Endothelial cell of umbilical vein (primary cell): ENCODE results near the gene CYP11A1. TPM values are rescaled to one million over a fixed set of nuclear protein-coding genes. Genes with fewer than 3 reads are reported as not detected.

ENCODE experiments used
- BruUV-seq: library from RNA; stranded (reverse); fragments of 400-500 nt; replicated peaks from 2 replicates; lab custom pipeline; 2021; lab: Mats Ljungman, UMichigan
- CTCF ChIA-PET: fragments of 300-600, 350-600 bp; sonication (Branson Sonifier 250); formaldehyde crosslinking; loops from one replicate; lab custom pipeline; 2021; ENCODE audit warnings: antibody characterized with exemption, inconsistent platforms; lab: Charles Lee
- POLR2A ChIA-PET: fragments of 300-600, 350-600 bp; sonication (Branson Sonifier 250); formaldehyde crosslinking; loops from one replicate; lab custom pipeline; 2021; ENCODE audit warnings: antibody characterized with exemption, inconsistent platforms; lab: Charles Lee
- DNase-seq: peaks from one replicate; pipeline ENCODE4 v3.0.0-alpha.2; 2011; ENCODE audit warnings: low read depth, low spot score
- FAIRE-seq: peaks from 2 replicates; lab custom pipeline; 2011; peaks lifted over from hg19 to GRCh38; lab: Jason Lieb, UNC
- H2AFZ ChIP-seq: 2 replicates; pipeline ENCODE4 v1.6.0; 2012; ENCODE audit warnings: low read depth, low read length, control low read depth, inconsistent platforms
- H3K27ac ChIP-seq: 2 replicates; pipeline ENCODE4 v1.5.1; 2011; ENCODE audit warnings: low read depth, mild to moderate bottlenecking, control low read depth, low read length, moderate library complexity; ENCODE audit not compliant: insufficient read depth
- H3K27me3 ChIP-seq, 2 experiments: 2 replicates each; pipeline versions ENCODE4 v1.6.0 to v1.6.1; 2011; ENCODE audit warnings: low read length in 2 of 2, mixed read lengths in 1 of 2; ENCODE audit not compliant: control insufficient read depth in 2 of 2, insufficient read depth in 2 of 2
- H3K36me3 ChIP-seq, 2 experiments: 2 replicates in 1 of 2; 3 replicates in 1 of 2; pipeline ENCODE4 v1.5.1; 2011; ENCODE audit warnings: low read length in 2 of 2, mild to moderate bottlenecking in 1 of 2, moderate library complexity in 1 of 2; ENCODE audit not compliant: control insufficient read depth in 2 of 2, insufficient read depth in 2 of 2; ENCODE audit errors: extremely low read depth in 1 of 2
- H3K4me1 ChIP-seq: 3 replicates; pipeline ENCODE4 v1.5.1; 2011; ENCODE audit warnings: mild to moderate bottlenecking, low read length; ENCODE audit not compliant: control insufficient read depth, insufficient read depth; ENCODE audit errors: extremely low read depth
- H3K4me2 ChIP-seq: 2 replicates; pipeline ENCODE4 v1.6.1; 2011; ENCODE audit warnings: low read length, control low read depth, mixed read lengths; ENCODE audit not compliant: insufficient read depth
- H3K4me3 ChIP-seq, 3 experiments: fragments of 200-600 bp in 1 of 3; sonication (generic), shearing (Covaris generic) in 1 of 3; replicated peaks in 1 of 3; 2 replicates each; pipeline ENCODE4 v1.5.1; 2011 to 2016; ENCODE audit warnings: control low read depth in 3 of 3, low read length in 3 of 3, mild to moderate bottlenecking in 2 of 3, inconsistent platforms in 1 of 3, low read depth in 1 of 3, moderate library complexity in 1 of 3; ENCODE audit not compliant: insufficient read depth in 1 of 3
- H3K79me2 ChIP-seq: 2 replicates; pipeline ENCODE4 v1.6.0; 2012; ENCODE audit warnings: low read length, inconsistent platforms; ENCODE audit not compliant: control insufficient read depth, insufficient read depth
- H3K9ac ChIP-seq: replicated peaks from 2 replicates; pipeline ENCODE3; 2011; ENCODE audit warnings: low read length, control low read depth; ENCODE audit not compliant: insufficient read depth; ENCODE audit errors: extremely low read depth
- H3K9me1 ChIP-seq: replicated peaks from 3 replicates; pipeline ENCODE4 v1.6.0; 2011; ENCODE audit warnings: mild to moderate bottlenecking, low read length; ENCODE audit not compliant: control insufficient read depth, insufficient read depth; ENCODE audit errors: extremely low read depth
- H3K9me3 ChIP-seq: replicated peaks from 2 replicates; pipeline ENCODE4 v1.5.1; 2012; ENCODE audit warnings: low read length, inconsistent platforms; ENCODE audit not compliant: control insufficient read depth, insufficient read depth
- H4K20me1 ChIP-seq: replicated peaks from 2 replicates; pipeline ENCODE3; 2011; ENCODE audit warnings: mild to moderate bottlenecking, low read length; ENCODE audit not compliant: control insufficient read depth, insufficient read depth; ENCODE audit errors: extremely low read depth
- EZH2 ChIP-seq: IDR thresholded peaks from 2 replicates; pipeline ENCODE4 v1.6.1; 2012; ENCODE audit warnings: borderline replicate concordance, low read depth, mild to moderate bottlenecking, moderate library complexity, low read length, inconsistent platforms; ENCODE audit not compliant: severe bottlenecking
- GATA2 ChIP-seq: IDR thresholded peaks from 2 replicates; pipeline ENCODE4 v1.7.0; 2011; ENCODE audit warnings: low read depth, mild to moderate bottlenecking, moderate library complexity, mixed read lengths, low read length; ENCODE audit not compliant: insufficient read length, insufficient read depth
- JUN ChIP-seq: IDR thresholded peaks from 2 replicates; pipeline ENCODE4 v1.6.1; 2011; ENCODE audit warnings: borderline replicate concordance, low read depth; ENCODE audit not compliant: insufficient read length, insufficient read depth
- MYC ChIP-seq: IDR thresholded peaks from one replicate; pipeline ENCODE4 v1.6.1; 2011; ENCODE audit warnings: mild to moderate bottlenecking, low read depth, low read length
- dilution Hi-C: fragments of 300-500 bp; cut with MboI; formaldehyde crosslinking; loops from one replicate; pipeline ENCODE4 v1.15.0; 2019; ENCODE audit warnings: low sequenced_read_pairs; ENCODE audit not compliant: extremely low pct_ligation_motif_present
- intact Hi-C: fragments of 100-400 bp; cut with micrococcal nuclease; formaldehyde crosslinking; loops from one replicate; pipeline ENCODE4 v1.10.0; 2022
- polyA plus RNA-seq, 4 experiments: library from polyadenylated mRNA; depleted of rRNA in 3 of 4; stranded (reverse) in 3 of 4; unstranded in 1 of 4; fragments of >200 nt; gene quantifications; 2 replicates each; pipeline versions ENCODE4 v1.2.1 to v1.2.3, GENCODE V29; 2011 to 2012; ENCODE audit warnings: missing spikeins in 1 of 4
- total RNA-seq: library from RNA; stranded (reverse); gene quantifications from 2 replicates; pipeline ENCODE4 v1.2.3, GENCODE V29; 2021
- TF ChIP-seq, protein P1 (sequence below), 2 donors: IDR thresholded peaks; 1 replicate in 1 of 2; 2 replicates in 1 of 2; pipeline ENCODE4 v1.5.1; 2011; ENCODE audit warnings: low read length in 2 of 2, mild to moderate bottlenecking in 2 of 2, moderate library complexity in 2 of 2, control low read depth in 1 of 2, inconsistent platforms in 1 of 2, low read depth in 1 of 2; ENCODE audit not compliant: insufficient read depth in 1 of 2; ENCODE audit errors: extremely low read depth in 1 of 2
- TF ChIP-seq, protein P2 (sequence below): IDR thresholded peaks from 2 replicates; pipeline ENCODE4 v1.6.1; 2011; ENCODE audit not compliant: insufficient read depth, insufficient read length

The CYP11A1 gene
- total and polyA plus RNA-seq, 2 donors (not counting 3 experiments of a cell fraction or from before 2014, with no cell fraction given) = 0.08 TPM; not detected in 1

DNA sequence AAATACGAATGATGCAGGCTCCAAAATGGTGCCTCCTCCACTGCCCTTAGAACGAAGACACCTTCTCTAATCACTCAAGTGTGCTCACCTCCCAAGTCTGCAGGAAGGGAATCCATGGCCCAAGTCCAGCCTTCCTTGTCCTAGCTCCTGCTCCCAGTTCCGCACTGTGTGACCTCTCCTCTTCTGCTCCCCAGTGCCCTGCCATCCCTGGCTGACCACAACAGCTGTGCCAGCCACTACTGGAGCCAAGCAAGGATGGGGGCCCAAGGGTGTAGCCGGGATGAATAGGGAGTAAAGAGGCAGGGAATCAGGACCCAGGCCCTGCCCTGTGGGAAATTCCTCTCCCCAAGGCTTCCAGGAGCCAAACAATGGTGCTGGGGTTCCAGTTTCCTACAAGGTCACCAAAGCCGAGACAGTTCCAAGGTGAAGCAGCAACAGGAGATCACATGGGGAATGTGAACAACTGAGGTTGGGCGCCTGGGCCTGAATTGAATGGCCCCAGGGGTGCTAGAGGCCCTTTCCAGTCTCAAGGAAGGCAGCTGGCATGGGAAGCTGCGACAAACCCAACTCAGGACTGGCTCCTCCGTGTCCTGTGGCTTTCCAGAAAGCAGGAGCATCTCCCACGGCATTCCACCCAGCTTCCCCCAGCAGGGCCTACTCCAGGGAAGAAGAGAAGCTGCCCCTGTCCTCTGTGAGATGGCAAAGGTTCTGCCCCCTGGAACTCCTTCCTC is 46.1 kb upstream of the CYP11A1 start:
- Histone ChIP-seq H2AFZ (no peak overlapping the region), H3K4me3 (no peak overlapping the region), H3K79me2 (no peaks in the 10 kb centered on the region), H4K20me1 (no peaks in the 10 kb centered on the region), H3K4me2 (no peak overlapping the region), H3K9me3 (no peaks in the 10 kb centered on the region), H3K9me1 (no peaks in the 10 kb centered on the region), H3K36me3 (no peaks in the 10 kb centered on the region), H3K9ac (no peak overlapping the region), H3K27me3 (no peaks in the 10 kb centered on the region), H3K27ac (no peak overlapping the region), H3K4me1 (no peaks in the 10 kb centered on the region)
- TF ChIP-seq MYC = no peak
- TF ChIP-seq GATA2 = no peak
- no peak for TF ChIP-seq JUN
- TF ChIP-seq, protein P1, sequence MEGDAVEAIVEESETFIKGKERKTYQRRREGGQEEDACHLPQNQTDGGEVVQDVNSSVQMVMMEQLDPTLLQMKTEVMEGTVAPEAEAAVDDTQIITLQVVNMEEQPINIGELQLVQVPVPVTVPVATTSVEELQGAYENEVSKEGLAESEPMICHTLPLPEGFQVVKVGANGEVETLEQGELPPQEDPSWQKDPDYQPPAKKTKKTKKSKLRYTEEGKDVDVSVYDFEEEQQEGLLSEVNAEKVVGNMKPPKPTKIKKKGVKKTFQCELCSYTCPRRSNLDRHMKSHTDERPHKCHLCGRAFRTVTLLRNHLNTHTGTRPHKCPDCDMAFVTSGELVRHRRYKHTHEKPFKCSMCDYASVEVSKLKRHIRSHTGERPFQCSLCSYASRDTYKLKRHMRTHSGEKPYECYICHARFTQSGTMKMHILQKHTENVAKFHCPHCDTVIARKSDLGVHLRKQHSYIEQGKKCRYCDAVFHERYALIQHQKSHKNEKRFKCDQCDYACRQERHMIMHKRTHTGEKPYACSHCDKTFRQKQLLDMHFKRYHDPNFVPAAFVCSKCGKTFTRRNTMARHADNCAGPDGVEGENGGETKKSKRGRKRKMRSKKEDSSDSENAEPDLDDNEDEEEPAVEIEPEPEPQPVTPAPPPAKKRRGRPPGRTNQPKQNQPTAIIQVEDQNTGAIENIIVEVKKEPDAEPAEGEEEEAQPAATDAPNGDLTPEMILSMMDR (IDR thresholded peaks at IDR 0.05; ENCODE audit: extremely low read depth in 1 of 2, insufficient read depth in 1 of 2, low read depth in 1 of 2, low read length in 2 of 2) = no peak
- TF ChIP-seq, protein P2, sequence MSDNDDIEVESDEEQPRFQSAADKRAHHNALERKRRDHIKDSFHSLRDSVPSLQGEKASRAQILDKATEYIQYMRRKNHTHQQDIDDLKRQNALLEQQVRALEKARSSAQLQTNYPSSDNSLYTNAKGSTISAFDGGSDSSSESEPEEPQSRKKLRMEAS = no peak
- TF ChIP-seq EZH2 = no peak
- ChIA-PET CTCF (interaction anchor here (1.1 kb wide), 1 partner anchor 11 kb away, joined by 5 read pairs; no protein-coding TSS in a partner anchor), POLR2A (no interaction called here)
- dilution Hi-C loops (no loop called here), intact Hi-C loops (no loop called here)
- BruUV-seq = no TSS peak
- DNase-seq (no peak), FAIRE-seq (no peak)
